SK-N-SH (cell line): ENCODE measurements around the gene KLHL26. TPM values are rescaled to one million over a fixed set of nuclear protein-coding genes. Genes with fewer than 3 reads are reported as not detected.

Source experiments
- CTCF ChIA-PET: fragments of 300-600, 350-600 bp; formaldehyde crosslinking; extraction: SDS; loops from one replicate; lab custom pipeline; 2021; lab: Yijun Ruan, JAX
- POLR2A ChIA-PET: fragments of 350-600 bp; sonication (Branson Sonifier 250); formaldehyde crosslinking; extraction: SDS; loops from one replicate; lab custom pipeline; 2020; ENCODE audit warnings: antibody characterized with exemption, inconsistent platforms; lab: Yijun Ruan, JAX
- DNase-seq: peaks from one replicate; pipeline ENCODE4 v3.0.0; 2012
- H2AFZ ChIP-seq: fragments of 200-600 bp; sonication (generic); 2 replicates; pipeline ENCODE4 v1.8.1; 2016; ENCODE audit warnings: antibody characterized with exemption, mild to moderate bottlenecking, low read depth
- H3F3A ChIP-seq: fragments of 200-600 bp; sonication (generic); replicated peaks from 2 replicates; pipeline ENCODE3; 2016; ENCODE audit warnings: antibody characterized with exemption, mild to moderate bottlenecking; ENCODE audit not compliant: insufficient read depth
- H3K27ac ChIP-seq, 2 experiments: fragments of 200-500 bp in 1 of 2; fragments of 200-600 bp in 1 of 2; sonication (Bioruptor generic) in 1 of 2; sonication (generic), shearing (Covaris generic) in 1 of 2; 2 replicates each; pipeline versions ENCODE4 v1.5.1 to v1.6.1; 2014 to 2016; ENCODE audit warnings: low read depth in 2 of 2, inconsistent platforms in 1 of 2, low read length in 1 of 2, mild to moderate bottlenecking in 1 of 2, mixed read lengths in 1 of 2
- H3K27me3 ChIP-seq: fragments of 200-600 bp; sonication (generic), shearing (Covaris generic); 2 replicates; pipeline ENCODE4 v1.6.1; 2016; ENCODE audit warnings: mixed run types; ENCODE audit not compliant: insufficient read depth
- H3K36me3 ChIP-seq, 2 experiments: fragments of 200-500 bp in 1 of 2; fragments of 200-600 bp in 1 of 2; sonication (Bioruptor generic) in 1 of 2; sonication (generic) in 1 of 2; replicated peaks in 1 of 2; 2 replicates each; pipeline versions ENCODE3 to v1.5.1; 2014 to 2016; ENCODE audit warnings: low read length in 1 of 2, mild to moderate bottlenecking in 1 of 2; ENCODE audit not compliant: insufficient read depth in 2 of 2, control insufficient read depth in 1 of 2
- H3K4me1 ChIP-seq, 2 experiments: fragments of 200-500 bp in 1 of 2; fragments of 200-600 bp in 1 of 2; sonication (Bioruptor generic) in 1 of 2; sonication (generic), shearing (Covaris generic) in 1 of 2; 2 replicates each; pipeline versions ENCODE4 v1.5.1 to v1.6.1; 2014 to 2016; ENCODE audit warnings: low read depth in 1 of 2, low read length in 1 of 2, mixed run types in 1 of 2; ENCODE audit not compliant: insufficient read depth in 2 of 2, control insufficient read depth in 1 of 2
- H3K4me2 ChIP-seq: fragments of 200-600 bp; sonication (generic), shearing (Covaris generic); 2 replicates; pipeline ENCODE4 v1.6.1; 2017; ENCODE audit warnings: mixed run types
- H3K4me3 ChIP-seq, 2 experiments: fragments of 200-500 bp in 1 of 2; fragments of 200-600 bp in 1 of 2; sonication (Bioruptor generic) in 1 of 2; sonication (generic), shearing (Covaris generic) in 1 of 2; 2 replicates each; pipeline versions ENCODE4 v1.5.1 to v1.8.1; 2014 to 2016; ENCODE audit warnings: low read depth in 2 of 2, inconsistent platforms in 1 of 2, low read length in 1 of 2, mild to moderate bottlenecking in 1 of 2, mixed read lengths in 1 of 2, moderate library complexity in 1 of 2
- H3K79me2 ChIP-seq: fragments of 200-600 bp; sonication (generic); 2 replicates; pipeline ENCODE4 v1.8.1; 2017; ENCODE audit warnings: mild to moderate bottlenecking; ENCODE audit not compliant: insufficient read depth
- H3K9ac ChIP-seq: fragments of 200-600 bp; sonication (generic); 2 replicates; pipeline ENCODE4 v1.6.1; 2017; ENCODE audit warnings: mixed run types
- H3K9me2 ChIP-seq: fragments of 200-600 bp; sonication (generic); 2 replicates; pipeline ENCODE4 v1.6.1; 2017; ENCODE audit warnings: mixed run types
- H3K9me3 ChIP-seq: fragments of 200-600 bp; sonication (generic); 2 replicates; pipeline ENCODE4 v1.6.1; 2017; ENCODE audit warnings: mixed run types, mild to moderate bottlenecking, moderate library complexity
- H4K20me1 ChIP-seq: fragments of 200-600 bp; sonication (generic); 2 replicates; pipeline ENCODE4 v1.6.1; 2017; ENCODE audit warnings: mild to moderate bottlenecking, mixed run types; ENCODE audit not compliant: insufficient read depth
- EP300 ChIP-seq, 2 experiments: IDR thresholded peaks; 2 replicates each; pipeline versions ENCODE4 v1.4.0 to v1.6.1; 2012; ENCODE audit warnings: borderline replicate concordance in 1 of 2, low read depth in 1 of 2, low read length in 1 of 2
- EZH2phosphoT487 ChIP-seq: fragments of 200-600 bp; sonication (generic); IDR thresholded peaks from 2 replicates; pipeline ENCODE4 v1.6.1; 2017; ENCODE audit warnings: low read depth, mixed run types, mild to moderate bottlenecking, antibody characterized with exemption, moderate library complexity, borderline replicate concordance
- FOSL2 ChIP-seq: IDR thresholded peaks from 2 replicates; pipeline ENCODE4 v1.4.0; 2012; ENCODE audit warnings: low read depth, mild to moderate bottlenecking, moderate library complexity, borderline replicate concordance
- FOXJ3 ChIP-seq: sonication (generic); formaldehyde crosslinking; IDR thresholded peaks from 2 replicates; pipeline ENCODE4 v1.5.1; 2020; ENCODE audit warnings: mild to moderate bottlenecking, missing genetic modification reagents
- GABPA ChIP-seq: IDR thresholded peaks from 2 replicates; pipeline ENCODE4 v1.4.0; 2012; ENCODE audit warnings: low read depth, mild to moderate bottlenecking
- GATA2 ChIP-seq: sonication (generic); formaldehyde crosslinking; IDR thresholded peaks from 2 replicates; pipeline ENCODE4 v1.5.0; 2020; ENCODE audit warnings: mild to moderate bottlenecking, missing genetic modification reagents
- IRF3 ChIP-seq: fragments of 150-350 bp; IDR thresholded peaks from 2 replicates; pipeline ENCODE4 v1.6.1; 2016; ENCODE audit warnings: mild to moderate bottlenecking, low read depth, low read length
- JUND ChIP-seq: IDR thresholded peaks from 2 replicates; pipeline ENCODE4 v1.4.0; 2012
- MXI1 ChIP-seq: IDR thresholded peaks from 2 replicates; pipeline ENCODE4 v1.6.1; 2012; ENCODE audit warnings: mild to moderate bottlenecking, low read depth, low read length, improper control_type of control experiment
- PBX3 ChIP-seq: IDR thresholded peaks from 2 replicates; pipeline ENCODE4; 2012
- POLR2AphosphoS5 ChIP-seq: IDR thresholded peaks from 2 replicates; pipeline ENCODE4 v1.6.1; 2012; ENCODE audit warnings: low read depth, low read length
- RAD21 ChIP-seq: IDR thresholded peaks from 2 replicates; pipeline ENCODE4 v1.6.1; 2012; ENCODE audit warnings: mild to moderate bottlenecking, low read length
- RCOR1 ChIP-seq: fragments of 150-350 bp; IDR thresholded peaks from 2 replicates; pipeline ENCODE4 v1.6.1; 2017; ENCODE audit warnings: antibody characterized with exemption, low read length
- REST ChIP-seq: IDR thresholded peaks from 2 replicates; pipeline ENCODE4 v1.6.1; 2012; ENCODE audit warnings: mild to moderate bottlenecking, low read depth, low read length, moderate library complexity
- RFX5 ChIP-seq: IDR thresholded peaks from 2 replicates; pipeline ENCODE4 v1.6.1; 2012; ENCODE audit warnings: mild to moderate bottlenecking, improper control_type of control experiment, low read length
- SIN3A ChIP-seq: IDR thresholded peaks from 2 replicates; pipeline ENCODE4 v1.6.1; 2012; ENCODE audit warnings: low read depth, mild to moderate bottlenecking, low read length, moderate library complexity, borderline replicate concordance
- TCF12 ChIP-seq: IDR thresholded peaks from 2 replicates; pipeline ENCODE4 v1.4.0; 2012
- USF1 ChIP-seq: IDR thresholded peaks from 2 replicates; pipeline ENCODE4 v1.4.0; 2012; ENCODE audit warnings: low read depth, borderline replicate concordance
- USF2 ChIP-seq: fragments of 150-350 bp; IDR thresholded peaks from 2 replicates; pipeline ENCODE4 v1.6.1; 2017; ENCODE audit warnings: antibody characterized with exemption, low read length, low read depth, borderline replicate concordance
- WGBS: methylation state at CpG from one replicate; pipeline ENCODE4 v1.1.6; 2017; ENCODE audit warnings: low lambda C conversion rate; 5-methylcytosine and 5-hydroxymethylcytosine counted together
- polyA plus RNA-seq, 3 experiments: library from polyadenylated mRNA; depleted of rRNA; stranded (reverse); fragments of >200 nt; gene quantifications; 2 replicates each; pipeline ENCODE4 v1.2.3, GENCODE V29; 2012

Gene KLHL26
- polyA plus RNA-seq, 1 of the 3 experiments (the other 2 are of a cell fraction): 4.6 TPM

GRCh38 chr19:18718846-18719458 is 82.1 kb downstream of the KLHL26 start:
- Histone ChIP-seq H3K79me2 (no peaks in the 10 kb centered on the region), H2AFZ (no peak overlapping the region), H3K9ac (no peak overlapping the region), H3K9me3 (no peaks in the 10 kb centered on the region), H3K36me3 (peaks cover 0 to 3% of the 10 kb centered on the region in 2 experiments), H3K4me2 (no peak overlapping the region), H3K27me3 (no peaks in the 10 kb centered on the region), H3K4me3 (no peak overlapping the region), H3K27ac (peak overlapping the region in 1 of 2 experiments; percentile 26; a peak in 1 of 4 replicates), H4K20me1 (0 out of 2 replicates have a peak, but pooled peaks cover 14% of the 10 kb centered on the region)
- DNase-seq: no peak
- POLR2A ChIA-PET: no interaction called here
- WGBS: 87% methylated on average over 13 of the region's 16 CpGs
- TF ChIP-seq REST (no peak), GABPA (no peak), RFX5 (no peak), MXI1 (no peak), EP300 (IDR thresholded peaks at IDR 0.05; ENCODE audit: borderline replicate concordance in 1 of 2, low read depth in 1 of 2, low read length in 1 of 2) (no peak), USF2 (no peak), RCOR1 (no peak), JUND (no peak), EZH2phosphoT487 (no peak), POLR2AphosphoS5 (no peak), TCF12 (no peak), PBX3 (no peak), FOSL2 (no peak), SIN3A (no peak), RAD21 (no peak), FOXJ3 (CRISPR knock-in tag) (no peak), IRF3 (no peak), USF1 (no peak), GATA2 (CRISPR knock-in tag) (no peak)
- TF ChIP-seq, all 33 proteins: peak for 0
- peaks cover 0 to 28% of the 10 kb centered on the region in 2 experiments; a peak in 1 of 4 replicates for H3K4me1 ChIP-seq
- no peaks in the 10 kb centered on the region for H3F3A ChIP-seq
- CTCF ChIA-PET: interaction anchor here (0.6 to 1.3 kb wide), 3 partner anchors 16 to 643 kb away, joined by 3 read pairs; no protein-coding TSS in a partner anchor
- no peaks in the 10 kb centered on the region for H3K9me2 ChIP-seq
